GM19372 (cell line): ENCODE measurements around the gene VAMP5.
"Not testable (repeated sequence)": the region's sequence is repeated elsewhere in the genome, so short reads cannot be mapped to it uniquely, and the experiment has no call there.

Source experiments
- ATAC-seq: cut with Tn5 transposase; IDR thresholded peaks from one replicate; pipeline ENCODE4 v1.9.1; 2021; ENCODE audit warnings: mild to moderate bottlenecking, low read depth, moderate library complexity; ENCODE audit not compliant: unreplicated experiment

VAMP5 gene

GRCh38 chr2:85599468-85600234, 15.4 kb downstream of the VAMP5 start:
- no peak for ATAC-seq

- no peak for ATAC-seq
Observed at GRCh38 chr2:85600235-85600575, 16.0 kb downstream of the VAMP5 start.

- no peak for ATAC-seq
Observed at GRCh38 chr2:85600951-85601770, 16.9 kb downstream of the VAMP5 start.

GRCh38 chr2:85601771-85602475, 17.7 kb downstream of the VAMP5 start:
- ATAC-seq: peak; percentile 43

- peak; percentile 96 for ATAC-seq
Observed at GRCh38 chr2:85602476-85603234, 18.4 kb downstream of the VAMP5 start, which contains the start of gene TMEM150A. Gene TMEM150A, minus strand, starts transcription at chr2:85602698. Its CDS starts 750 bp downstream, at chr2:85601948.

GRCh38 chr2:85604133-85604444, 19.9 kb downstream of the VAMP5 start:
- not testable (repeated sequence) for ATAC-seq

- no peak for ATAC-seq
Observed at GRCh38 chr2:85604568-85605339, 20.5 kb downstream of the VAMP5 start.

GRCh38 chr2:85605406-85606115, 21.3 kb downstream of the VAMP5 start:
- no peak for ATAC-seq

- no peak for ATAC-seq
Observed at GRCh38 chr2:85606116-85606455, 21.9 kb downstream of the VAMP5 start.

GRCh38 chr2:85607268-85608215, 23.3 kb downstream of the VAMP5 start:
- ATAC-seq: no peak

- no peak for ATAC-seq
Observed at GRCh38 chr2:85611217-85611704, 27.0 kb downstream of the VAMP5 start.

GRCh38 chr2:85611705-85612587, 27.7 kb downstream of the VAMP5 start, which contains the start of gene C2orf68:
Gene C2orf68, minus strand, starts transcription at chr2:85612066. Its CDS starts 82 bp downstream, at chr2:85611984.
- peak; percentile 73 for ATAC-seq

GRCh38 chr2:85613717-85614515, 29.7 kb downstream of the VAMP5 start:
- no peak for ATAC-seq

GRCh38 chr2:85614757-85615156, 30.5 kb downstream of the VAMP5 start:
- ATAC-seq: not testable (repeated sequence)

GRCh38 chr2:85615413-85615728, 31.1 kb downstream of the VAMP5 start:
- ATAC-seq: no peak

GRCh38 chr2:85617723-85618122, 33.5 kb downstream of the VAMP5 start:
- ATAC-seq: not testable (repeated sequence)
